ENCODE measurements around the gene RPS29. TPM values are rescaled to one million over a fixed set of nuclear protein-coding genes. Genes with fewer than 3 reads are reported as not detected.
"Not testable (repeated sequence)": the region's sequence is repeated elsewhere in the genome, so short reads cannot be mapped to it uniquely, and the experiment has no call there.

The RPS29 gene
- total and polyA plus RNA-seq, 3 experiments from 2014 or later, result 1,908 to 8,830 (median 2,102) TPM

DNA sequence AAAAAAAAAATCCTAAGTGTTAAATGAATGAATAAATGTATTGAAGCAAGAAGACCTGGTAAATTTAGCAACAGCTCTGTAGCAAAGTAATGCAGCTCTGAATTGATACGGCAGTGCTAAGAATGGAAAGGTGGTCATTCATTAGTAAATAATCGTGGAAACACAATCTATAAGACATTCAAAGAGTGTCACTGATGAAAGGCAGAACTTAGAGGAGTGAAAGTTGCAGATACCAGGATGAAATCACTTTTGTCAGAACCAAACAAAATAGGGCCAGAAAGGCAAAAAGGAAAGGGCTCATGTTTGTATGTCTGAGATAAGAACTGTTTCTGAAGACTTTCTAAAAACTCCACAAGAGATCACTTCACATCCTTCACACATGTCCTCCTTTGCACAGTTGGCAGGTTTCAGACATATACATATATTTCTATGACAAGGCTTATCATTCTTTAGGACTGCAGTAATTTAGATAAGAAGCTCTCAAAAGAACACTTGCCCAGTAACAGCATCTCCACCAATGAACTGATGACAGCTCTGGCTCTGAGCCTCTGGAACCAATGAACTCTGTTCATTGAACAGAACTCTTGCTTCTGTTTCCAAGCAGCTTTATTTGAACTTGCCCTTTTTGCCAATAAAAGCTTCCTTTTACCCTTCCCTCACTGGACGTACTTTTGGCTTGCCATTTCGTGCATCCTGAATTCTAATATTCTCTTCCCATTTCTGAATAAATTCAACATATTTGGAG lies 8.3 kb upstream of the RPS29 start:
- Histone ChIP-seq H3K9me3 (ENCODE audit: low read length) (no peaks in the 10 kb centered on the region), H3K27me3 (ENCODE audit: insufficient read depth, low read length, poor library complexity, severe bottlenecking) (no peaks in the 10 kb centered on the region), H3K4me1 (ENCODE audit: insufficient read depth, low read length) (peaks cover 7% of the 10 kb centered on the region), H3K36me3 (ENCODE audit: insufficient read depth, low read length) (no peaks in the 10 kb centered on the region), H3K27ac (ENCODE audit: low read depth, low read length) (no peak overlapping the region), H3K4me3 (ENCODE audit: low read length) (no peak overlapping the region)
- H3K36me3 Mint-ChIP-seq, result peaks cover 0 to 16% (median 0%) of the 10 kb centered on the region in 3 donors
- ChIA-PET POLR2A (no interaction called here), CTCF (interaction anchor here (1.0 to 2.3 kb wide), 4 partner anchors 8 to 57 kb away, joined by 3 to 13 read pairs (median 5); partner anchors contain the start of genes MGAT2, RPL36AL and RPS29)
- DNase-seq, result no peak
- peaks cover 13 to 32% (median 23%) of the 10 kb centered on the region in 3 donors for H3K4me1 Mint-ChIP-seq
- peak overlapping the region in 1 of 8 donors; percentile 67 for H3K27ac Mint-ChIP-seq
- no peaks in the 10 kb centered on the region for H3K27me3 Mint-ChIP-seq
- H3K9me3 Mint-ChIP-seq, result no peaks in the 10 kb centered on the region
- peak overlapping the region in 2 of 7 donors; percentile 37 to 83 for H3K4me3 Mint-ChIP-seq

DNA sequence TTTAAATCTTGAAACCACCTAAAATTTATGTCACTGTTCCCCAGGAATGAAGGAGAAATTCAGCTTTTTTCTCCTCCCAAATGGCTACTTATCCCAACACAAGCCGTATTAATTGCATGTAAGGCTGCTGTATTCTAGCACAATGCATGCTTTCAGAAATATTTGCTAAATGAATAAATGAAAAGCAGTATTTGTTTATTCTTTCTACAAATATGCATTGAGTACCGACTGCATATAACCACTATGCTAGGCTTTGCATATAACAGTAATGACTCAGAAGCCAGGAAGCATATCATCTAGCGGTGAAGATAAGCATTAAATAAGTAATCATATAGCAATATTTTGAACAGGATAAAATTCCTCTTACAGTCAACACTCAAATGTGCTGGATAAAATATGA lies 6.8 kb upstream of the RPS29 start:
- Histone ChIP-seq H3K4me1 (ENCODE audit: insufficient read depth, low read length) (peaks cover 7% of the 10 kb centered on the region), H3K9me3 (ENCODE audit: low read length) (no peaks in the 10 kb centered on the region), H3K4me3 (ENCODE audit: low read length) (no peak overlapping the region), H3K27ac (ENCODE audit: low read depth, low read length) (no peak overlapping the region), H3K27me3 (ENCODE audit: insufficient read depth, low read length, poor library complexity, severe bottlenecking) (no peaks in the 10 kb centered on the region), H3K36me3 (ENCODE audit: insufficient read depth, low read length) (no peaks in the 10 kb centered on the region)
- peaks cover 0 to 2% (median 0%) of the 10 kb centered on the region in 3 donors for H3K36me3 Mint-ChIP-seq
- no peaks in the 10 kb centered on the region for H3K27me3 Mint-ChIP-seq
- peaks cover 9 to 19% (median 16%) of the 10 kb centered on the region in 3 donors for H3K4me1 Mint-ChIP-seq
- no peak overlapping the region for H3K4me3 Mint-ChIP-seq
- H3K9me3 Mint-ChIP-seq, result no peaks in the 10 kb centered on the region
- ChIA-PET CTCF (no interaction called here), POLR2A (no interaction called here)
- no peak overlapping the region for H3K27ac Mint-ChIP-seq
- DNase-seq, result no peak

DNA sequence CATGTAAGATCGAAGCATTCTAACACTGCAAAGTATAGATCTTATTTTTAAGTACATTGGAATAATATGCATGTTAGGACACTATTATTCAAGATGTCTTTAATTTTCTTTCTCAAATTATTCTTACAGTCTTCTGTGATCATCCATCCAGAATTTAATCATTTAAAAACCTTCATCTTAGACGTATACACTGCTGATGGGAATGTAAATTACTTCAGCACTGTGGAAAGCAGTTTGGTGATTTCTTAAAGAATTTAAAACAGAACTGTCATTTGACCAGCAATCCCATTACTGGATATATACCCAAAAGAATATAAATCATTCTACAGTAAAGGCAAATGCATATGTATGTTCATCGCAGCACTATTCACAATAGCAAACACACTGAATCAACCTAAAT lies 3.2 kb upstream of the RPS29 start:
- no peak overlapping the region for H3K4me3 ChIP-seq (ENCODE audit: low read length)
- Mint-ChIP-seq H3K9me3 (peaks cover 0 to 4% (median 3%) of the 10 kb centered on the region in 5 donors), H3K36me3 (peaks cover 2 to 23% (median 7%) of the 10 kb centered on the region in 3 donors), H3K4me1 (peaks cover 17 to 29% (median 19%) of the 10 kb centered on the region in 3 donors), H3K27me3 (peaks cover 0 to 9% of the 10 kb centered on the region in 2 donors), H3K4me3 (no peak overlapping the region), H3K27ac (no peak overlapping the region)
- no peak overlapping the region for H3K27ac ChIP-seq (ENCODE audit: low read depth, low read length)
- H3K27me3 ChIP-seq (ENCODE audit: insufficient read depth, low read length, poor library complexity, severe bottlenecking), result no peaks in the 10 kb centered on the region
- ChIA-PET POLR2A (no interaction called here), CTCF (interaction anchor here (0.6 to 1.1 kb wide), 2 partner anchors 9 to 1071 kb away, joined by 3 read pairs; partner anchors contain the start of gene LRR1)
- no peaks in the 10 kb centered on the region for H3K9me3 ChIP-seq (ENCODE audit: low read length)
- peaks cover 3% of the 10 kb centered on the region for H3K4me1 ChIP-seq (ENCODE audit: insufficient read depth, low read length)
- H3K36me3 ChIP-seq (ENCODE audit: insufficient read depth, low read length), result no peaks in the 10 kb centered on the region
- no peak for DNase-seq

DNA sequence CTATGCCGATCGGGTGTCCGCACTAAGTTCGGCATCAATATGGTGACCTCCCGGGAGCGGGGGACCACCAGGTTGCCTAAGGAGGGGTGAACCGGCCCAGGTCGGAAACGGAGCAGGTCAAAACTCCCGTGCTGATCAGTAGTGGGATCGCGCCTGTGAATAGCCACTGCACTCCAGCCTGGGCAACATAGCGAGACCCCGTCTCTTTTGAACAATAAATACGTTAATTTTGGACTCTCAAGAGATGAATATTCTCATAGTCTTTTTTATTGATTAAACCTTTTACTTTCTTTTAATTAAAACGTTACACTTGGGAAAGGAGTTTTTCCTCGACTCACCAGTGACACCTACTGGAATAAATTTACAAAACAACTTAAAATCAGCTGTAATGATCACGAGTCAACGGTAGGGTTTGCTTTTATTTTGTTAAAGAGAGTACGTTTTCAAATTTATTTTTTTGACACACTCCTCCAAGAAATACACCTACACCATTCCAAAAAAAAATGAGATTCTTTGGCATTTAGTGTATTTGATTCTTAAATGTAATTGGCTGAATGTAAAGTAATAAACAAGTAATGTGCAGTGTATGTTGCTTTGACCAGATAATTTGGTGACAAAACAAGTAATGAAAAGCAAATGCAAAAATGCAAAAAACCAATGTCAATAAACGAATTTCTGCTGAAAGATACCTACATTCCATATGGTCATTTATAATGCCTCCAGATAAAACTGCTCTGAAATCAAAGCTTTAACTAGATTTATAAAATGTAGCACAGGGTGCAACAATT lies 687 bp upstream of the RPS29 start:
- H3K9me3 Mint-ChIP-seq, result peaks cover 0 to 4% (median 3%) of the 10 kb centered on the region in 5 donors
- H3K4me1 Mint-ChIP-seq, result peaks cover 42 to 53% (median 44%) of the 10 kb centered on the region in 3 donors
- CTCF ChIA-PET, result interaction anchor here (0.7 to 4.7 kb wide), 15 partner anchors 8 to 945 kb away, joined by 3 to 44 read pairs (median 6); partner anchors contain the start of genes DNAAF2, KLHDC2, LRR1 and MAP4K5
- peak in 4 of 5 donors; percentile 10 to 78 (median 48) for DNase-seq
- peaks cover 12% of the 10 kb centered on the region for H3K36me3 ChIP-seq (ENCODE audit: insufficient read depth, low read length)
- POLR2A ChIA-PET, result interaction anchor here (0.6 to 4.5 kb wide), 12 partner anchors 10 to 276 kb away, joined by 3 to 82 read pairs (median 8); partner anchors contain the start of genes DNAAF2, KLHDC2, LRR1 and MGAT2
- peak overlapping the region; percentile 97 for H3K27ac ChIP-seq (ENCODE audit: low read depth, low read length)
- peak overlapping the region; percentile 92 to 100 (median 98) for H3K27ac Mint-ChIP-seq
- peaks cover 28% of the 10 kb centered on the region for H3K4me1 ChIP-seq (ENCODE audit: insufficient read depth, low read length)
- H3K9me3 ChIP-seq (ENCODE audit: low read length), result no peaks in the 10 kb centered on the region
- peak overlapping the region; percentile 87 to 96 (median 92) for H3K4me3 Mint-ChIP-seq
- peaks cover 10 to 49% (median 16%) of the 10 kb centered on the region in 3 donors for H3K36me3 Mint-ChIP-seq
- H3K27me3 ChIP-seq (ENCODE audit: insufficient read depth, low read length, poor library complexity, severe bottlenecking), result no peaks in the 10 kb centered on the region
- H3K27me3 Mint-ChIP-seq, result peaks cover 0 to 9% of the 10 kb centered on the region in 2 donors
- H3K4me3 ChIP-seq (ENCODE audit: low read length), result peak overlapping the region; percentile 84

DNA sequence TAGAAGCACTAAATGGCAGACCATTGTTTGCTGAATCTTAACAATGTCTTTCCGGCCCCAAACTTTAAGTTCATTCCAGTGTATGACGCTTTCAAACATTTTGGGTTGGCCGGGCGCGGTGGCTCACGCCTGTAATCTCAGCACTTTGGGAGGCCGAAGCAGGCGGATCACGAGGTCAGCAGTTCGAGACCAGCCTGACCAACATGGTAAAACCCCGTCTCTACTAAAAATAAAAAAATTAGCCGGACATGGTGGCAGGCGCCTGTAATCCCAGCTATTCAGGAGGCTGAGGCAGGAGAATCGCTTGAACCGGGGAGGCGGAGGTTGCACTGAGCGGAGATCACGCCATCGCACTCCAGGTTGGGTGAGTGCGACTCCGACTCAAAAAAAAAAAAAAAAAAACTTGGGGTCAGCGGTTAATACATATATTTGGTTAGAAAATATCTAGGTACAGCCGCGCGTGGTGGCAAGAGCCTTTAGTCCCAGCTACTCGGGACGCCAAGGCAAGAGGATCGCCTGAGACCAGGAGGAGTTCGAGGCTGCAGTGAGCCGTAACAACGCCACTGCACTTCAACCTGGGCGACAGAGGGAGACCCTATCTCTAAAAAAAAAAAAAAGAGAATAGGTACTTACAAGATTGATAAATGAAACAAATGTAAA lies 1.1 kb downstream of the RPS29 start:
- H3K4me1 Mint-ChIP-seq, result peaks cover 54 to 67% (median 57%) of the 10 kb centered on the region in 3 donors
- H3K9me3 Mint-ChIP-seq; H3K9me3 ChIP-seq (ENCODE audit: low read length); H3K27me3 ChIP-seq (ENCODE audit: insufficient read depth, low read length, poor library complexity, severe bottlenecking); H3K27me3 Mint-ChIP-seq; DNase-seq: not testable (repeated sequence)
- ChIA-PET POLR2A (interaction anchor here (0.6 to 4.5 kb wide), 8 partner anchors 9 to 278 kb away, joined by 4 to 82 read pairs (median 14); partner anchors contain the start of genes DNAAF2, KLHDC2, LRR1 and MGAT2), CTCF (interaction anchor here (1.0 to 4.7 kb wide), 11 partner anchors 10 to 278 kb away, joined by 3 to 44 read pairs (median 6); partner anchors contain the start of genes DNAAF2, KLHDC2, LRR1 and MGAT2)
- peaks cover 10 to 57% (median 20%) of the 10 kb centered on the region in 3 donors for H3K36me3 Mint-ChIP-seq
- peaks cover 36% of the 10 kb centered on the region for H3K4me1 ChIP-seq (ENCODE audit: insufficient read depth, low read length)
- H3K27ac Mint-ChIP-seq, result peak overlapping the region; percentile 92 to 100 (median 98)
- peak overlapping the region; percentile 84 for H3K4me3 ChIP-seq (ENCODE audit: low read length)
- peak overlapping the region; percentile 87 to 96 (median 92) for H3K4me3 Mint-ChIP-seq
- H3K36me3 ChIP-seq (ENCODE audit: insufficient read depth, low read length), result peaks cover 12% of the 10 kb centered on the region
- H3K27ac ChIP-seq (ENCODE audit: low read depth, low read length), result peak overlapping the region; percentile 97

DNA sequence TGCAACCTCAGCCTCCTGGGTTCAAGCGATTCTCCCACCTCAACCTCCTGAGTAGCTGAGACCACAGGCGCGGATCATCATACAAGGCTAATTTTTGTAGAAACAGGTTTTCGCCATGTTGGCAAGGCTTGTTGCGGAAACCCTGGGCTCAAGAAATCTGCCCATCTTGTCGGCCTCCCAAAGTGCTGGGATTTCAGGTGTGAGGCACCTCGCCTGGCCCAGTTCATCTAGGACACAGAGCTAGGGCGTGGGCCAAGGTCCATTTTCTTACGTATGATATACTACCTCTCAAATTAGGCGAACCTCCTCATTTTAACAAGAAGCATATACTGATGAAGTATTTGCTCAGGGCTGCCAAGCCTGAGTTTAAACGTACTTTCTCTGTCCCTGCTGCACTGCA lies 2.1 kb downstream of the RPS29 start:
- no peaks in the 10 kb centered on the region for H3K27me3 ChIP-seq (ENCODE audit: insufficient read depth, low read length, poor library complexity, severe bottlenecking)
- no peaks in the 10 kb centered on the region for H3K9me3 ChIP-seq (ENCODE audit: low read length)
- H3K4me1 ChIP-seq (ENCODE audit: insufficient read depth, low read length), result peaks cover 36% of the 10 kb centered on the region
- Mint-ChIP-seq H3K27ac (peak overlapping the region; percentile 92 to 100 (median 98)), H3K4me1 (peaks cover 60 to 77% (median 66%) of the 10 kb centered on the region in 3 donors), H3K4me3 (peak overlapping the region; percentile 87 to 96 (median 92)), H3K9me3 (peaks cover 0 to 4% (median 3%) of the 10 kb centered on the region in 5 donors), H3K36me3 (peaks cover 10 to 60% (median 20%) of the 10 kb centered on the region in 3 donors), H3K27me3 (peaks cover 0 to 9% of the 10 kb centered on the region in 2 donors)
- ChIA-PET POLR2A (interaction anchor here (0.7 to 4.5 kb wide), 4 partner anchors 15 to 184 kb away, joined by 4 to 82 read pairs (median 37); partner anchors contain the start of genes DNAAF2, KLHDC2, LRR1 and MGAT2), CTCF (interaction anchor here (1.0 to 4.7 kb wide), 3 partner anchors 11 to 279 kb away, joined by 3 to 44 read pairs (median 3); partner anchors contain the start of genes MGAT2 and RPL36AL)
- H3K4me3 ChIP-seq (ENCODE audit: low read length), result no peak overlapping the region
- no peak for DNase-seq
- H3K27ac ChIP-seq (ENCODE audit: low read depth, low read length), result peak overlapping the region; percentile 5
- peaks cover 12% of the 10 kb centered on the region for H3K36me3 ChIP-seq (ENCODE audit: insufficient read depth, low read length)

DNA sequence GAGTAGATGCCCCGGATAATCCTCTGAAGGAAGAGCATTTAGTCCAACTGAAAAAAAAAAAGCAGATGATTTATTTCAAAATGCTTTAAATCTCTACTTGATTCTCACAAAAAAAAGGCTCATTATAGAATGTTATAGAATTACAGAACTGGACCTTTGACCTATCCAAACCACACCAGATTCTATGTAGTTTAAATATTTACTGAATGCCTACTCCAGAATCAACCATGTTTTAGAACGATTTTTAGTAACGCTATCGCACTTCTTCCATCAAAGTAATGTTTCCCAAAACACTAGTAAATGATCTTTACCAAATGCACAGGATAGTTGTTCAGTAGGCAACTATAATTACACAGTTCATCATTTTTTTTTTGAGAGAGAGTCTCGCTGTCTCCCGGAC lies 2.6 kb downstream of the RPS29 start:
- peaks cover 60 to 81% (median 66%) of the 10 kb centered on the region in 3 donors for H3K4me1 Mint-ChIP-seq
- no peak for DNase-seq
- Histone ChIP-seq H3K36me3 (ENCODE audit: insufficient read depth, low read length) (peaks cover 12% of the 10 kb centered on the region), H3K27ac (ENCODE audit: low read depth, low read length) (no peak overlapping the region), H3K27me3 (ENCODE audit: insufficient read depth, low read length, poor library complexity, severe bottlenecking) (no peaks in the 10 kb centered on the region), H3K4me1 (ENCODE audit: insufficient read depth, low read length) (peaks cover 36% of the 10 kb centered on the region), H3K4me3 (ENCODE audit: low read length) (no peak overlapping the region), H3K9me3 (ENCODE audit: low read length) (no peaks in the 10 kb centered on the region)
- ChIA-PET POLR2A (interaction anchor here (0.7 to 4.1 kb wide), 2 partner anchors 52 to 184 kb away, joined by 4 to 28 read pairs; partner anchors contain the start of genes DNAAF2 and KLHDC2), CTCF (interaction anchor here (4.7 kb wide), 1 partner anchor 37 kb away, joined by 44 read pairs; the partner anchor contains the start of genes MGAT2 and RPL36AL)
- peaks cover 0 to 9% of the 10 kb centered on the region in 2 donors for H3K27me3 Mint-ChIP-seq
- peak overlapping the region; percentile 87 to 96 (median 92) for H3K4me3 Mint-ChIP-seq
- H3K9me3 Mint-ChIP-seq, result peaks cover 0 to 4% (median 3%) of the 10 kb centered on the region in 5 donors
- H3K36me3 Mint-ChIP-seq, result peaks cover 10 to 62% (median 20%) of the 10 kb centered on the region in 3 donors
- peak overlapping the region; percentile 92 to 100 (median 98) for H3K27ac Mint-ChIP-seq
